ENCODE measurements around the gene NGF. TPM values are rescaled to one million over a fixed set of nuclear protein-coding genes. Genes with fewer than 3 reads are reported as not detected.

The NGF gene
- polyA plus RNA-seq, 1 experiment, result 6.7 TPM

DNA sequence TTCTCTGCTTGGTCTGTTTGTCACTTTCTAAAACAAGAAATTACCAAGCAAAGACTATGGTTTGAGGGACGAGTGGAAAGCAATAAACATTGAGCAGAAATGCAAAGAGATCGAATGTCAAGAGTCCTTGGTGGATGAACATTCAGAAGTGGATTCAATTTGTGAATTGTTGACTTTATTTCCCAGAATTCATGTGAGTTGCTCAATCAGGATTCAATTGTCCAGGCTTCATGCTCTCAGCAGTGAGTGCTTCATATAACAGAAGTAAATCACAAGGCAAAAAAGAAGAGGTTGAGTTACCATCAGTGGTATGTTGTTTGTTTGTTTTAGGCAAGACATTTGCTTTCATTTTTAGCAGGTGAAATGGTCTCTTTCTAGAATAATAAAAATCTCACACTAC is 31.9 kb downstream of the NGF start:
- H3K4me3 ChIP-seq (ENCODE audit: low read depth, low read length), result no peak overlapping the region
- TF ChIP-seq, protein P1, sequence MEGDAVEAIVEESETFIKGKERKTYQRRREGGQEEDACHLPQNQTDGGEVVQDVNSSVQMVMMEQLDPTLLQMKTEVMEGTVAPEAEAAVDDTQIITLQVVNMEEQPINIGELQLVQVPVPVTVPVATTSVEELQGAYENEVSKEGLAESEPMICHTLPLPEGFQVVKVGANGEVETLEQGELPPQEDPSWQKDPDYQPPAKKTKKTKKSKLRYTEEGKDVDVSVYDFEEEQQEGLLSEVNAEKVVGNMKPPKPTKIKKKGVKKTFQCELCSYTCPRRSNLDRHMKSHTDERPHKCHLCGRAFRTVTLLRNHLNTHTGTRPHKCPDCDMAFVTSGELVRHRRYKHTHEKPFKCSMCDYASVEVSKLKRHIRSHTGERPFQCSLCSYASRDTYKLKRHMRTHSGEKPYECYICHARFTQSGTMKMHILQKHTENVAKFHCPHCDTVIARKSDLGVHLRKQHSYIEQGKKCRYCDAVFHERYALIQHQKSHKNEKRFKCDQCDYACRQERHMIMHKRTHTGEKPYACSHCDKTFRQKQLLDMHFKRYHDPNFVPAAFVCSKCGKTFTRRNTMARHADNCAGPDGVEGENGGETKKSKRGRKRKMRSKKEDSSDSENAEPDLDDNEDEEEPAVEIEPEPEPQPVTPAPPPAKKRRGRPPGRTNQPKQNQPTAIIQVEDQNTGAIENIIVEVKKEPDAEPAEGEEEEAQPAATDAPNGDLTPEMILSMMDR (IDR thresholded peaks at IDR 0.05; ENCODE audit: low read depth, low read length), result no peak
- CTCF ChIA-PET, result interaction anchor here (1.4 to 2.3 kb wide), 2 partner anchors 164 to 289 kb away, joined by 3 to 5 read pairs; no protein-coding TSS in a partner anchor
- H3K9me3 ChIP-seq (ENCODE audit: control insufficient read depth, insufficient read depth, low read length), result no peaks in the 10 kb centered on the region
- no peak for DNase-seq (ENCODE audit: low read depth, low spot score)
- H3K27me3 ChIP-seq (ENCODE audit: control insufficient read depth, insufficient read depth, low read length), result no peaks in the 10 kb centered on the region
- no peak overlapping the region for H3K27ac ChIP-seq (ENCODE audit: low read depth, low read length)
- POLR2A ChIA-PET, result no interaction called here

DNA sequence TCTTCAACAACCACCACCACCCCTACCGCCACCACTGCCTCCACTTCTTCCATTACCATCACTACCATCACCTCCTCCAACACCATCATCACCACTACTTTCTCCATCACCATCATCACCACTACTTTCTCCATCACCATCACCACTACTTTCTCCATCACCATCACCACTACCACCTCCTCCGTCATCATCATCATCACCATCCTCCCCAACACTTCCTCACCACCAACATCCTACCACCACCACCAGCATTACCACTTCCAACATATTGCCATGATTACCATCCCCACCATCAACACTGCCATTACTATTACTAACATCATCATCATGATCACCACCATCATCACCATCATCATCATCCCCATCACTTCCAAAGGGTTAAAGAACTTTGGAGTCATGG is 34.7 kb downstream of the NGF start:
- no peak for DNase-seq (ENCODE audit: low read depth, low spot score)
- no peak overlapping the region for H3K4me3 ChIP-seq (ENCODE audit: low read depth, low read length)
- no peak overlapping the region for H3K27ac ChIP-seq (ENCODE audit: low read depth, low read length)
- TF ChIP-seq, protein P1 (IDR thresholded peaks at IDR 0.05; ENCODE audit: low read depth, low read length), result no peak
- CTCF ChIA-PET, result no interaction called here
- no peaks in the 10 kb centered on the region for H3K27me3 ChIP-seq (ENCODE audit: control insufficient read depth, insufficient read depth, low read length)
- POLR2A ChIA-PET, result no interaction called here
- no peaks in the 10 kb centered on the region for H3K9me3 ChIP-seq (ENCODE audit: control insufficient read depth, insufficient read depth, low read length)

DNA sequence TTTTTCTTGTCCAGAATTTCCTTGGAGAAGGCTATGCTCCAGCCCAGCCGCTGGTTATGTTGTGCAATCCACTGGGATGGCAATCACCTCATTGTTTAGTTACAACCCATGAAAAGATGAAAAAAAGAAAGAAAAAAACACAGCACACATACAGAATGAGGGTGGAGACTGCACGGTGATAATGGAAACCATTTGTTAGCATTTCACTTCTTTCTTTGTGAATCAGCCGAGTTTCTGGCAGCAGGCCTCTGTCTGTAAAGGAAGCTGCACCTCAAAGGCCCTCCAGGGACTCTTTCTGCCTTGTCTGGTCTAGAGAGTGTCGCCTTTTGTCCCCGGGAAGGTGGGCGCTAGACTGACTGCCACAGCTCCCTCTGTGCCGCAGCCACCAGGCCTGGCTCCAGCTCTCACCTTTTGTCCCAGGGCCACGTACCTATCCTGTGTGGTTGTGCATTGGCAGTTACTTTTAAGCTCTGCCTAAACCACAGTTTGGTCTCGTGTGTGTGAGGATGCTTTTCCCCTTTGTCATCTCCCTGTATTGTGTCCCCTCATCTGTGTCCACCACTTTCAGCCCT is 35.6 kb downstream of the NGF start:
- Histone ChIP-seq H3K27me3 (ENCODE audit: control insufficient read depth, insufficient read depth, low read length) (no peaks in the 10 kb centered on the region), H3K9me3 (ENCODE audit: control insufficient read depth, insufficient read depth, low read length) (no peaks in the 10 kb centered on the region), H3K27ac (ENCODE audit: low read depth, low read length) (peak overlapping the region; percentile 89), H3K4me3 (ENCODE audit: low read depth, low read length) (no peak overlapping the region)
- ChIA-PET POLR2A (interaction anchor here (0.8 to 3.2 kb wide), 5 partner anchors 12 to 152 kb away, joined by 3 to 14 read pairs (median 3); partner anchors contain the start of gene NGF), CTCF (interaction anchor here (1.1 to 2.1 kb wide), 2 partner anchors 293 to 469 kb away, joined by 3 to 6 read pairs; no protein-coding TSS in a partner anchor)
- peak; percentile 75 for DNase-seq (ENCODE audit: low read depth, low spot score)
- TF ChIP-seq, protein P1 (IDR thresholded peaks at IDR 0.05; ENCODE audit: low read depth, low read length), result 0 out of 2 replicates have a peak, but pooled peaks have one; percentile 3

DNA sequence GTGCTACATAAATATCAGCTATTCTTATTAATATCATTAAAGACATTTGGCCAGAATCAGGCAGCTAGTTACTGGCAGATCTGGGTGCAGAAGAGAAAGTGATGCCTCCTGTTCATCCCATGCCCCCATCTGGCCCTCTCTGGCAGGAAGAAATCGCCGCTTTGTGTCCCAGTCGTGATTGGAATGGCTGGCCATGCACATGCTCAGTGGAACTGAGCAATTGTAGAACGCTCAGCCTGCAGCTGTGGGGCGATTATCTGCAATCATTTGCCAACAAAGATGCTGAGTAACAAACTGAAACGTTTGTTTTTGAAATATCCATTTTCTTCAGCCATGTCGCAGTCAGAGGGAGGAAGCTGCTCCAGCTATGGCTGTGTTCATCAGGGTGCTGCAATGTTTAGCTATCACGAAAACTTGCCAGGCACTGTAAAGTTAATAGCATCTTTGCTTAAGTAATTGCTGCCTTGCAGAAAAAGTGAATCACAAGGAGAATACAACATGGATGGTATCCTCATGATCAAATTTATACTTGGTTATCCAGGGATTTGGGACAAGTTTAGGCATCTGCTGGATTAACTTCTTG is 36.5 kb downstream of the NGF start:
- no peak for DNase-seq (ENCODE audit: low read depth, low spot score)

More for the DNA sequence above, 36.5 kb downstream of the NGF start:
- Histone ChIP-seq H3K4me3 (ENCODE audit: low read depth, low read length) (no peak overlapping the region), H3K9me3 (ENCODE audit: control insufficient read depth, insufficient read depth, low read length) (no peaks in the 10 kb centered on the region), H3K27ac (ENCODE audit: low read depth, low read length) (no peak overlapping the region), H3K27me3 (ENCODE audit: control insufficient read depth, insufficient read depth, low read length) (no peaks in the 10 kb centered on the region)
- TF ChIP-seq, protein P1 (IDR thresholded peaks at IDR 0.05; ENCODE audit: low read depth, low read length), result no peak
- ChIA-PET POLR2A (interaction anchor here (1.1 to 3.2 kb wide), 4 partner anchors 13 to 153 kb away, joined by 3 to 14 read pairs (median 4); partner anchors contain the start of gene NGF), CTCF (interaction anchor here (0.8 to 2.1 kb wide), 3 partner anchors 163 to 294 kb away, joined by 3 to 7 read pairs (median 6); no protein-coding TSS in a partner anchor)

All from AG04450 (cell line).